ENCODE measurements around the gene APPBP2. TPM values are rescaled to one million over a fixed set of nuclear protein-coding genes. Genes with fewer than 3 reads are reported as not detected.

APPBP2 gene
- total RNA-seq, 2 experiments from 2014 or later, result 18.5 to 18.7 TPM

DNA sequence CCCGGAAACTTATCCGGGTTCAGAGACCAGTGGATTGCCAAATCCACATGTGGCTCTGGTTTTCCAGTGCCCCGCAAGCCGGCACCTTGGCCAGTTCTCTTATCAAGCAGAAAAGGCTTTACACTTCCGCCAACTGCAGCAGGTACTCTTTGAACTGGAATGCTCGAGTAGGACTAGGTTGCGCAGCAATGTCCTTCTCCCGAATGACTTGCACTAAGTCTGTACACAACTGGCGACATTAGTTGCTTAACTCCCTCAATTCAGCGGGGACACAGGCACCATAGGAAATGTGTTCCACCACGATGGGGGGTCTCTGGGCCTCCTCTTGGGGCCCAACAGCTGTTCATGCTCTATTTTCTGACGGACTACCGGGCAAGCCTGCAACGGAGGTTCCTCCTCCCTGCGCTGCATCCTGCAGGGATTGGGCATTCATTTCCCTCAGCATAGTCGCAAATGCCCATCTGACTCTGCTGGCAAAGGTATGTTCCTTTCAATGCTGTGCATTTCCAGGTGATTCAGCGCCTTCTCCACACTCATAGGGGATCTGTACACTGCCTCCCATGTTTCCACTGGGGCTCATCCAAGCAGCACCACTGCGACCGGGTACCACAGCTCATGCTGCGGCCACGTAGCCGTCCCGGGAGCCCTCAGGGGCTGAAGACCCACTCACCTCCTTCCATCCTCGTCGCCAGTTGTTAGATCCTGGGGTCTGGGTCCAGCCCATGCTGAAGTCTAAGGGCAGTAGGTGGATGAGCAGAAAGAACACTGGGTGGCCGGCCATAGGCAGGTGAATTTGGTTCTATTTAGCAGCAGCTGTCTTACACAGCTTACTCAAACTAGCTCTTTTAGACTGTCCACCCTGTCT is 34.2 kb upstream of the APPBP2 start:
- H3K9me3 ChIP-seq (ENCODE audit: control insufficient read depth in 1 of 2, insufficient read depth in 1 of 2, low read length in 2 of 2), result peaks cover 13 to 15% of the 10 kb centered on the region in 2 experiments
- Mint-ChIP-seq H3K9me3 (peaks cover 6% of the 10 kb centered on the region), H3K36me3 (ENCODE audit: low read depth) (no peaks in the 10 kb centered on the region), H3K4me1 (ENCODE audit: low read depth) (no peaks in the 10 kb centered on the region), H3K27me3 (no peaks in the 10 kb centered on the region), H3K4me3 (no peak overlapping the region), H3K27ac (no peak overlapping the region)
- H3K4me3 ChIP-seq (ENCODE audit: low read length), result no peak overlapping the region
- ChIA-PET POLR2A (no interaction called here), CTCF (no interaction called here)
- intact Hi-C loops (cut with DNase I, micrococcal nuclease), result no loop called here
- H3K36me3 ChIP-seq (ENCODE audit: insufficient read depth, low read length), result no peaks in the 10 kb centered on the region
- DNase-seq (no peak), ATAC-seq (ENCODE audit: poor library complexity) (no peak)
- no peak for TF ChIP-seq CTCF (IDR thresholded peaks at IDR 0.05)
- H3K27ac ChIP-seq (ENCODE audit: low read depth in 1 of 2, low read length in 2 of 2), result no peak overlapping the region
- peaks cover 0 to 3% of the 10 kb centered on the region in 2 experiments for H3K27me3 ChIP-seq (ENCODE audit: control insufficient read depth in 1 of 2, insufficient read depth in 2 of 2, low read length in 2 of 2)
- no peaks in the 10 kb centered on the region for H3K4me1 ChIP-seq (ENCODE audit: insufficient read depth, low read length)

GRCh38 chr17:60559659-60559994 is 33.6 kb upstream of the APPBP2 start:
- no peaks in the 10 kb centered on the region for H3K36me3 ChIP-seq (ENCODE audit: insufficient read depth, low read length)
- H3K27ac ChIP-seq (ENCODE audit: low read depth in 1 of 2, low read length in 2 of 2), result no peak overlapping the region
- ChIA-PET CTCF (no interaction called here), POLR2A (no interaction called here)
- Mint-ChIP-seq H3K27me3 (no peaks in the 10 kb centered on the region), H3K9me3 (peaks cover 6% of the 10 kb centered on the region), H3K4me3 (no peak overlapping the region), H3K36me3 (ENCODE audit: low read depth) (no peaks in the 10 kb centered on the region), H3K4me1 (ENCODE audit: low read depth) (no peaks in the 10 kb centered on the region), H3K27ac (no peak overlapping the region)
- no peaks in the 10 kb centered on the region for H3K4me1 ChIP-seq (ENCODE audit: insufficient read depth, low read length)
- ATAC-seq (ENCODE audit: poor library complexity) (no peak), DNase-seq (no peak)
- no peak overlapping the region for H3K4me3 ChIP-seq (ENCODE audit: low read length)
- intact Hi-C loops (cut with DNase I, micrococcal nuclease), result no loop called here
- no peak for TF ChIP-seq CTCF (IDR thresholded peaks at IDR 0.05)
- H3K27me3 ChIP-seq (ENCODE audit: control insufficient read depth in 1 of 2, insufficient read depth in 2 of 2, low read length in 2 of 2), result peaks cover 0 to 3% of the 10 kb centered on the region in 2 experiments
- peaks cover 13 to 15% of the 10 kb centered on the region in 2 experiments for H3K9me3 ChIP-seq (ENCODE audit: control insufficient read depth in 1 of 2, insufficient read depth in 1 of 2, low read length in 2 of 2)

DNA sequence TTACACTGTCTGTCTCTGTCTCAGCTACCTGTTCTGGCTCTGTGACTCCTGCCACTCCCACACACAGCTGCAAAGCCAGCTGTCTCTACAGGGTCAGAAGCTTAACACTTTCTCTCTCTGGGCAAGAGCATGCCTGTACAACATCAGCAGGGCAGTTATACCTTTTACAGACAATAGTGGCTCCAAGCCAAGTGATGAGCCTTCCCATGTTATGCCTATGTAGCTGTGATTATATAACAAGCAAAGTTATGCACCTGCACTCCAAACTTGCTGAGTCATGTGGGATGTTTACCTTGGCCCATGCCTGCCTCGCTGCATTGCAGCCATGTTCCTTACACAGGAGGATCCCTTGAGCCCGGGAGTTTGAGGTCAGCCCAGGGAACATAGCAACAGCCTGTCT is 31.8 kb upstream of the APPBP2 start:
- CTCF ChIA-PET, result interaction anchor here (0.6 kb wide), 1 partner anchor 166 kb away, joined by 3 read pairs; the partner anchor contains the start of gene USP32
- peaks cover 6% of the 10 kb centered on the region for H3K9me3 Mint-ChIP-seq
- DNase-seq, result peak in 1 of 14 experiments; percentile 6
- intact Hi-C loops (cut with DNase I, micrococcal nuclease), result no loop called here
- ATAC-seq (ENCODE audit: poor library complexity), result no peak
- H3K36me3 ChIP-seq (ENCODE audit: insufficient read depth, low read length), result no peaks in the 10 kb centered on the region
- POLR2A ChIA-PET, result no interaction called here
- H3K4me3 Mint-ChIP-seq, result no peak overlapping the region
- peaks cover 0 to 3% of the 10 kb centered on the region in 2 experiments for H3K27me3 ChIP-seq (ENCODE audit: control insufficient read depth in 1 of 2, insufficient read depth in 2 of 2, low read length in 2 of 2)
- no peak overlapping the region for H3K27ac ChIP-seq (ENCODE audit: low read depth in 1 of 2, low read length in 2 of 2)
- H3K4me1 Mint-ChIP-seq (ENCODE audit: low read depth), result no peaks in the 10 kb centered on the region
- TF ChIP-seq CTCF (IDR thresholded peaks at IDR 0.05), result no peak
- peaks cover 15 to 17% of the 10 kb centered on the region in 2 experiments for H3K9me3 ChIP-seq (ENCODE audit: control insufficient read depth in 1 of 2, insufficient read depth in 1 of 2, low read length in 2 of 2)
- H3K4me1 ChIP-seq (ENCODE audit: insufficient read depth, low read length), result no peaks in the 10 kb centered on the region
- H3K4me3 ChIP-seq (ENCODE audit: low read length), result no peak overlapping the region
- no peaks in the 10 kb centered on the region for H3K36me3 Mint-ChIP-seq (ENCODE audit: low read depth)
- H3K27me3 Mint-ChIP-seq, result no peaks in the 10 kb centered on the region
- no peak overlapping the region for H3K27ac Mint-ChIP-seq

Data from CD4-positive, alpha-beta T cell (primary cell).